Thyroid gland (tissue), 4 donors: ENCODE results near the gene CANT1.

Experiments
- POLR2A ChIP-seq, 2 donors: fragments of 450-650 bp; IDR thresholded peaks; one replicate each; pipeline ENCODE4 v1.6.1; 2017; ENCODE audit warnings: antibody characterized with exemption in 2 of 2, mild to moderate bottlenecking in 2 of 2, moderate library complexity in 1 of 2
- TF ChIP-seq, protein P1 (sequence below), 6 experiments: fragments of 200-600 bp in 3 of 6; fragments of 450-650 bp in 3 of 6; sonication (generic) in 3 of 6; IDR thresholded peaks; one replicate each; pipeline ENCODE4 v1.5.1; 2016 to 2019; ENCODE audit warnings: antibody characterized with exemption in 6 of 6, mild to moderate bottlenecking in 2 of 6, inconsistent platforms in 1 of 6, moderate library complexity in 1 of 6

DNA sequence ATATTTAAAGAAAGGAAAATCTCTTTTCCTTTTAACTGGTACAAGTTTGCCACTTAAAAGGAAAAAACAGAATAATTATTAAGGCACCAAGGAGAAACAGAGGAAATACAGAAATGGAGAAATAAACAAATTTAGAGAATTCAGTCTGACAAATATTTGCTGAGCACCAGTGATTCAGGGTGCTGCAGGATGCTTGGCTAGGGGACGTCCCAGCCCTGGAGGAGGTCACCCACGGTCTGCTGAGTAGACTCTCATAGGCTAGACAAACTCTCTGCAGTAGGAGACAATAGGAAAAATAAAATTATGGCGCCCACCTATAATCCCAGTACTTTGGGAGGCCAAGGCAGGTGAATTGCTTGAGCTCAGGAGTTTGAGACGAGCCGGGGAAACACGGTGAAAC is 30.3 kb upstream of the CANT1 start:
- TF ChIP-seq, protein P1, sequence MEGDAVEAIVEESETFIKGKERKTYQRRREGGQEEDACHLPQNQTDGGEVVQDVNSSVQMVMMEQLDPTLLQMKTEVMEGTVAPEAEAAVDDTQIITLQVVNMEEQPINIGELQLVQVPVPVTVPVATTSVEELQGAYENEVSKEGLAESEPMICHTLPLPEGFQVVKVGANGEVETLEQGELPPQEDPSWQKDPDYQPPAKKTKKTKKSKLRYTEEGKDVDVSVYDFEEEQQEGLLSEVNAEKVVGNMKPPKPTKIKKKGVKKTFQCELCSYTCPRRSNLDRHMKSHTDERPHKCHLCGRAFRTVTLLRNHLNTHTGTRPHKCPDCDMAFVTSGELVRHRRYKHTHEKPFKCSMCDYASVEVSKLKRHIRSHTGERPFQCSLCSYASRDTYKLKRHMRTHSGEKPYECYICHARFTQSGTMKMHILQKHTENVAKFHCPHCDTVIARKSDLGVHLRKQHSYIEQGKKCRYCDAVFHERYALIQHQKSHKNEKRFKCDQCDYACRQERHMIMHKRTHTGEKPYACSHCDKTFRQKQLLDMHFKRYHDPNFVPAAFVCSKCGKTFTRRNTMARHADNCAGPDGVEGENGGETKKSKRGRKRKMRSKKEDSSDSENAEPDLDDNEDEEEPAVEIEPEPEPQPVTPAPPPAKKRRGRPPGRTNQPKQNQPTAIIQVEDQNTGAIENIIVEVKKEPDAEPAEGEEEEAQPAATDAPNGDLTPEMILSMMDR (IDR thresholded peaks at IDR 0.05), result no peak
- TF ChIP-seq POLR2A (IDR thresholded peaks at IDR 0.05), result no peak
